Measurements from ENCODE around the gene CDK5.

The CDK5 gene

GRCh38 chr7:151051108-151051507, 6.6 kb downstream of the CDK5 start:
- Histone ChIP-seq H3K27ac (replicated peaks) (no peak overlapping the region), H3K4me3 (replicated peaks; ENCODE audit: insufficient read depth, low read length) (no peak overlapping the region), H3K27me3 (ENCODE audit: insufficient read depth, poor library complexity, severe bottlenecking) (no peaks in the 10 kb centered on the region)
- peak; percentile 70 to 82 for DNase-seq (ENCODE audit: low read depth in 1 of 2, low spot score in 1 of 2)
- TF ChIP-seq CTCF (IDR thresholded peaks at IDR 0.05; ENCODE audit: insufficient read depth, low read length) (no peak), SPI1 (IDR thresholded peaks at IDR 0.05; ENCODE audit: borderline replicate concordance, low read depth) (no peak), GABPA (IDR thresholded peaks at IDR 0.05; ENCODE audit: low read depth) (no peak), POLR2AphosphoS5 (IDR thresholded peaks at IDR 0.05; ENCODE audit: low read depth) (no peak)
- TF ChIP-seq, protein P1, sequence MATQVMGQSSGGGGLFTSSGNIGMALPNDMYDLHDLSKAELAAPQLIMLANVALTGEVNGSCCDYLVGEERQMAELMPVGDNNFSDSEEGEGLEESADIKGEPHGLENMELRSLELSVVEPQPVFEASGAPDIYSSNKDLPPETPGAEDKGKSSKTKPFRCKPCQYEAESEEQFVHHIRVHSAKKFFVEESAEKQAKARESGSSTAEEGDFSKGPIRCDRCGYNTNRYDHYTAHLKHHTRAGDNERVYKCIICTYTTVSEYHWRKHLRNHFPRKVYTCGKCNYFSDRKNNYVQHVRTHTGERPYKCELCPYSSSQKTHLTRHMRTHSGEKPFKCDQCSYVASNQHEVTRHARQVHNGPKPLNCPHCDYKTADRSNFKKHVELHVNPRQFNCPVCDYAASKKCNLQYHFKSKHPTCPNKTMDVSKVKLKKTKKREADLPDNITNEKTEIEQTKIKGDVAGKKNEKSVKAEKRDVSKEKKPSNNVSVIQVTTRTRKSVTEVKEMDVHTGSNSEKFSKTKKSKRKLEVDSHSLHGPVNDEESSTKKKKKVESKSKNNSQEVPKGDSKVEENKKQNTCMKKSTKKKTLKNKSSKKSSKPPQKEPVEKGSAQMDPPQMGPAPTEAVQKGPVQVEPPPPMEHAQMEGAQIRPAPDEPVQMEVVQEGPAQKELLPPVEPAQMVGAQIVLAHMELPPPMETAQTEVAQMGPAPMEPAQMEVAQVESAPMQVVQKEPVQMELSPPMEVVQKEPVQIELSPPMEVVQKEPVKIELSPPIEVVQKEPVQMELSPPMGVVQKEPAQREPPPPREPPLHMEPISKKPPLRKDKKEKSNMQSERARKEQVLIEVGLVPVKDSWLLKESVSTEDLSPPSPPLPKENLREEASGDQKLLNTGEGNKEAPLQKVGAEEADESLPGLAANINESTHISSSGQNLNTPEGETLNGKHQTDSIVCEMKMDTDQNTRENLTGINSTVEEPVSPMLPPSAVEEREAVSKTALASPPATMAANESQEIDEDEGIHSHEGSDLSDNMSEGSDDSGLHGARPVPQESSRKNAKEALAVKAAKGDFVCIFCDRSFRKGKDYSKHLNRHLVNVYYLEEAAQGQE (IDR thresholded peaks at IDR 0.05; ENCODE audit: insufficient replicate concordance, low read depth), result peak; percentile 97

DNA sequence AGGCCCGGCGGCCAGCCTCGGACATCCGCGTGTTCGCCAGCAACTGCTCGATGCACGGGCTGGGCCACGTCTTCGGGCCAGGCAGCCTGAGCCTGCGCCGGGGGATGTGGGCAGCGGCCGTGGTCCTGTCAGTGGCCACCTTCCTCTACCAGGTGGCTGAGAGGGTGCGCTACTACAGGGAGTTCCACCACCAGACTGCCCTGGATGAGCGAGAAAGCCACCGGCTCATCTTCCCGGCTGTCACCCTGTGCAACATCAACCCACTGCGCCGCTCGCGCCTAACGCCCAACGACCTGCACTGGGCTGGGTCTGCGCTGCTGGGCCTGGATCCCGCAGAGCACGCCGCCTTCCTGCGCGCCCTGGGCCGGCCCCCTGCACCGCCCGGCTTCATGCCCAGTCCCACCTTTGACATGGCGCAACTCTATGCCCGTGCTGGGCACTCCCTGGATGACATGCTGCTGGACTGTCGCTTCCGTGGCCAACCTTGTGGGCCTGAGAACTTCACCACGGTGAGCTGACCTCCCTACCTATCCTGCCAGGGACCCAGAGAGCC, 8.7 kb downstream of the CDK5 start:
- H3K27ac ChIP-seq (replicated peaks), result no peak overlapping the region
- no peak for TF ChIP-seq CTCF (IDR thresholded peaks at IDR 0.05; ENCODE audit: insufficient read depth, low read length)
- no peak for TF ChIP-seq GABPA (IDR thresholded peaks at IDR 0.05; ENCODE audit: low read depth)
- TF ChIP-seq POLR2AphosphoS5 (IDR thresholded peaks at IDR 0.05; ENCODE audit: low read depth), result no peak
- no peak for TF ChIP-seq SPI1 (IDR thresholded peaks at IDR 0.05; ENCODE audit: borderline replicate concordance, low read depth)
- TF ChIP-seq, protein P1 (IDR thresholded peaks at IDR 0.05; ENCODE audit: insufficient replicate concordance, low read depth), result no peak
- no peak overlapping the region for H3K4me3 ChIP-seq (replicated peaks; ENCODE audit: insufficient read depth, low read length)
- DNase-seq (ENCODE audit: low read depth in 1 of 2, low spot score in 1 of 2), result no peak
- no peaks in the 10 kb centered on the region for H3K27me3 ChIP-seq (ENCODE audit: insufficient read depth, poor library complexity, severe bottlenecking)

- TF ChIP-seq GABPA (IDR thresholded peaks at IDR 0.05; ENCODE audit: low read depth) (no peak), POLR2AphosphoS5 (IDR thresholded peaks at IDR 0.05; ENCODE audit: low read depth) (no peak), SPI1 (IDR thresholded peaks at IDR 0.05; ENCODE audit: borderline replicate concordance, low read depth) (no peak), CTCF (IDR thresholded peaks at IDR 0.05; ENCODE audit: insufficient read depth, low read length) (no peak)
- TF ChIP-seq, protein P1 (IDR thresholded peaks at IDR 0.05; ENCODE audit: insufficient replicate concordance, low read depth), result no peak
- Histone ChIP-seq H3K27ac (replicated peaks) (no peak within 1 kb of the TSS), H3K27me3 (ENCODE audit: insufficient read depth, poor library complexity, severe bottlenecking) (no peaks in the 10 kb centered on the region), H3K4me3 (replicated peaks; ENCODE audit: insufficient read depth, low read length) (no peak within 1 kb of the TSS)
- no peak for DNase-seq (ENCODE audit: low read depth in 1 of 2, low spot score in 1 of 2)
These were observed 9.5 kb downstream of the CDK5 start, which contains the start of gene ASIC3 for GRCh38 chr7:151047976-151048815. Gene ASIC3 (plus strand): TSS chr7:151048531. CDS start chr7:151048886, 355 bp downstream.

Measured in HL-60 (cell line).